ENCODE measurements around the gene SLC8A1.

DNA sequence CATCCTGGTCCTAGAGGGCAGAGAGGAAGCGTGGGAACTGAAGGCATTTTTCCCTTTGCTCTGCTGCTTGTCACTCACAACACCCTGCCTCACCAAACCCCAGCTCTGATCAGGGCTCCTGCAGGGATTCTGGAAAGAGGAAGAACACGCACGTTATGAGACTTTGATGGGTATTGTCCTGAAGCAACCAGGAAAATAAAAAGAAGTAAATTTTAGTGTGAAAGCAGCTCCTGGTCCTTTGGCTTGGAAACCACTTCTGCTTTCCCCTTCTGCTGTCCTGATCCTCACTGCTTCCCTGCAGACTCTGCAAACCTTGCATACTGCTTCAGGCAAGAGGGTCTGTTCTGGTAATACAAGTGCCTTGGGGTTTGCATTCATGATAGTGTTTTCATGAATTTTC, 164.1 kb downstream of the SLC8A1 start:
- TF ChIP-seq, protein P1, sequence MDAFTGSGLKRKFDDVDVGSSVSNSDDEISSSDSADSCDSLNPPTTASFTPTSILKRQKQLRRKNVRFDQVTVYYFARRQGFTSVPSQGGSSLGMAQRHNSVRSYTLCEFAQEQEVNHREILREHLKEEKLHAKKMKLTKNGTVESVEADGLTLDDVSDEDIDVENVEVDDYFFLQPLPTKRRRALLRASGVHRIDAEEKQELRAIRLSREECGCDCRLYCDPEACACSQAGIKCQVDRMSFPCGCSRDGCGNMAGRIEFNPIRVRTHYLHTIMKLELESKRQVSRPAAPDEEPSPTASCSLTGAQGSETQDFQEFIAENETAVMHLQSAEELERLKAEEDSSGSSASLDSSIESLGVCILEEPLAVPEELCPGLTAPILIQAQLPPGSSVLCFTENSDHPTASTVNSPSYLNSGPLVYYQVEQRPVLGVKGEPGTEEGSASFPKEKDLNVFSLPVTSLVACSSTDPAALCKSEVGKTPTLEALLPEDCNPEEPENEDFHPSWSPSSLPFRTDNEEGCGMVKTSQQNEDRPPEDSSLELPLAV (CRISPR knock-in tag; conservative IDR thresholded peaks at IDR 0.05; ENCODE audit: low read depth) = no peak
- TF ChIP-seq, protein P2, sequence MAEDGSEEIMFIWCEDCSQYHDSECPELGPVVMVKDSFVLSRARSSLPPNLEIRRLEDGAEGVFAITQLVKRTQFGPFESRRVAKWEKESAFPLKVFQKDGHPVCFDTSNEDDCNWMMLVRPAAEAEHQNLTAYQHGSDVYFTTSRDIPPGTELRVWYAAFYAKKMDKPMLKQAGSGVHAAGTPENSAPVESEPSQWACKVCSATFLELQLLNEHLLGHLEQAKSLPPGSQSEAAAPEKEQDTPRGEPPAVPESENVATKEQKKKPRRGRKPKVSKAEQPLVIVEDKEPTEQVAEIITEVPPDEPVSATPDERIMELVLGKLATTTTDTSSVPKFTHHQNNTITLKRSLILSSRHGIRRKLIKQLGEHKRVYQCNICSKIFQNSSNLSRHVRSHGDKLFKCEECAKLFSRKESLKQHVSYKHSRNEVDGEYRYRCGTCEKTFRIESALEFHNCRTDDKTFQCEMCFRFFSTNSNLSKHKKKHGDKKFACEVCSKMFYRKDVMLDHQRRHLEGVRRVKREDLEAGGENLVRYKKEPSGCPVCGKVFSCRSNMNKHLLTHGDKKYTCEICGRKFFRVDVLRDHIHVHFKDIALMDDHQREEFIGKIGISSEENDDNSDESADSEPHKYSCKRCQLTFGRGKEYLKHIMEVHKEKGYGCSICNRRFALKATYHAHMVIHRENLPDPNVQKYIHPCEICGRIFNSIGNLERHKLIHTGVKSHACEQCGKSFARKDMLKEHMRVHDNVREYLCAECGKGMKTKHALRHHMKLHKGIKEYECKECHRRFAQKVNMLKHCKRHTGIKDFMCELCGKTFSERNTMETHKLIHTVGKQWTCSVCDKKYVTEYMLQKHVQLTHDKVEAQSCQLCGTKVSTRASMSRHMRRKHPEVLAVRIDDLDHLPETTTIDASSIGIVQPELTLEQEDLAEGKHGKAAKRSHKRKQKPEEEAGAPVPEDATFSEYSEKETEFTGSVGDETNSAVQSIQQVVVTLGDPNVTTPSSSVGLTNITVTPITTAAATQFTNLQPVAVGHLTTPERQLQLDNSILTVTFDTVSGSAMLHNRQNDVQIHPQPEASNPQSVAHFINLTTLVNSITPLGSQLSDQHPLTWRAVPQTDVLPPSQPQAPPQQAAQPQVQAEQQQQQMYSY (CRISPR knock-in tag; IDR thresholded peaks at IDR 0.05) = no peak
- TF ChIP-seq ZFP41 (CRISPR knock-in tag; IDR thresholded peaks at IDR 0.05; ENCODE audit: borderline replicate concordance) = no peak
- no peak for TF ChIP-seq CC2D1A (CRISPR knock-in tag; IDR thresholded peaks at IDR 0.05)
